DND-41 (cell line): ENCODE data around the gene EXTL2.

Experiments used
- CTCF ChIP-seq: IDR thresholded peaks from 2 replicates; pipeline ENCODE4 v1.5.1; 2012; ENCODE audit warnings: borderline replicate concordance, low read length, moderate library complexity, mild to moderate bottlenecking; ENCODE audit not compliant: poor library complexity, severe bottlenecking; ENCODE audit errors: extremely low read depth
- EZH2 ChIP-seq: IDR thresholded peaks from 3 replicates; pipeline ENCODE4 v1.6.1; 2012; ENCODE audit warnings: borderline replicate concordance, low read depth, mild to moderate bottlenecking, moderate library complexity, low read length, inconsistent platforms; ENCODE audit not compliant: severe bottlenecking

GRCh38 chr1:100907887-100908286 is 13.2 kb upstream of the EXTL2 start:
- TF ChIP-seq CTCF, result no peak
- no peak for TF ChIP-seq EZH2
